ENCODE measurements around the gene POP5.

DNA sequence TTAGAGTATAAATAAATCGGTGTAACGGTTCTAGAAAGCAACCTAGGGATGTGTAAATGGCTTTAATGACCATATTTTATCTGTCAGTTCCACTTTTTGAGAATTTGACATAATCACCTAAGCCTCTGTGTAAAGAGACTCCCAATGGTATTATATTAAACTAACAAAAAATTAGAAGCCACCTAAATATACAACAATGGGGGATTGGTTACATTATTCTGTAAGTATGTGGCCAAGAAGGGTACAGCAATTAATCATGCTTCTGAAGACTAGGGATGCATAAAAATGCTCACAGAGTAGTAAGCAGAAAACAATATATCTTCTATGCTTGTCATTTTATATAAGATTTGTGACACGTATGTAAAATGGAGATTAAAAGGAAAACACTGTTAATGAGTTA lies 36.5 kb downstream of the POP5 start:
- TF ChIP-seq, protein P1, sequence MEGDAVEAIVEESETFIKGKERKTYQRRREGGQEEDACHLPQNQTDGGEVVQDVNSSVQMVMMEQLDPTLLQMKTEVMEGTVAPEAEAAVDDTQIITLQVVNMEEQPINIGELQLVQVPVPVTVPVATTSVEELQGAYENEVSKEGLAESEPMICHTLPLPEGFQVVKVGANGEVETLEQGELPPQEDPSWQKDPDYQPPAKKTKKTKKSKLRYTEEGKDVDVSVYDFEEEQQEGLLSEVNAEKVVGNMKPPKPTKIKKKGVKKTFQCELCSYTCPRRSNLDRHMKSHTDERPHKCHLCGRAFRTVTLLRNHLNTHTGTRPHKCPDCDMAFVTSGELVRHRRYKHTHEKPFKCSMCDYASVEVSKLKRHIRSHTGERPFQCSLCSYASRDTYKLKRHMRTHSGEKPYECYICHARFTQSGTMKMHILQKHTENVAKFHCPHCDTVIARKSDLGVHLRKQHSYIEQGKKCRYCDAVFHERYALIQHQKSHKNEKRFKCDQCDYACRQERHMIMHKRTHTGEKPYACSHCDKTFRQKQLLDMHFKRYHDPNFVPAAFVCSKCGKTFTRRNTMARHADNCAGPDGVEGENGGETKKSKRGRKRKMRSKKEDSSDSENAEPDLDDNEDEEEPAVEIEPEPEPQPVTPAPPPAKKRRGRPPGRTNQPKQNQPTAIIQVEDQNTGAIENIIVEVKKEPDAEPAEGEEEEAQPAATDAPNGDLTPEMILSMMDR (IDR thresholded peaks at IDR 0.05) = no peak
- no peak for TF ChIP-seq POLR2A (IDR thresholded peaks at IDR 0.05)
